SK-N-SH (cell line): Measurements from ENCODE around the gene ADPRH. TPM values are rescaled to one million over a fixed set of nuclear protein-coding genes. Genes with fewer than 3 reads are reported as not detected.

ENCODE experiments used
- CTCF ChIA-PET: fragments of 300-600, 350-600 bp; formaldehyde crosslinking; extraction: SDS; loops from one replicate; lab custom pipeline; 2021; lab: Yijun Ruan, JAX
- POLR2A ChIA-PET: fragments of 350-600 bp; sonication (Branson Sonifier 250); formaldehyde crosslinking; extraction: SDS; loops from one replicate; lab custom pipeline; 2020; ENCODE audit warnings: antibody characterized with exemption, inconsistent platforms; lab: Yijun Ruan, JAX
- DNase-seq: peaks from one replicate; pipeline ENCODE4 v3.0.0; 2012
- H2AFZ ChIP-seq: fragments of 200-600 bp; sonication (generic); 2 replicates; pipeline ENCODE4 v1.8.1; 2016; ENCODE audit warnings: antibody characterized with exemption, mild to moderate bottlenecking, low read depth
- H3F3A ChIP-seq: fragments of 200-600 bp; sonication (generic); replicated peaks from 2 replicates; pipeline ENCODE3; 2016; ENCODE audit warnings: antibody characterized with exemption, mild to moderate bottlenecking; ENCODE audit not compliant: insufficient read depth
- H3K27ac ChIP-seq, 2 experiments: fragments of 200-500 bp in 1 of 2; fragments of 200-600 bp in 1 of 2; sonication (Bioruptor generic) in 1 of 2; sonication (generic), shearing (Covaris generic) in 1 of 2; 2 replicates each; pipeline versions ENCODE4 v1.5.1 to v1.6.1; 2014 to 2016; ENCODE audit warnings: low read depth in 2 of 2, inconsistent platforms in 1 of 2, low read length in 1 of 2, mild to moderate bottlenecking in 1 of 2, mixed read lengths in 1 of 2
- H3K27me3 ChIP-seq: fragments of 200-600 bp; sonication (generic), shearing (Covaris generic); 2 replicates; pipeline ENCODE4 v1.6.1; 2016; ENCODE audit warnings: mixed run types; ENCODE audit not compliant: insufficient read depth
- H3K36me3 ChIP-seq, 2 experiments: fragments of 200-500 bp in 1 of 2; fragments of 200-600 bp in 1 of 2; sonication (Bioruptor generic) in 1 of 2; sonication (generic) in 1 of 2; replicated peaks in 1 of 2; 2 replicates each; pipeline versions ENCODE3 to v1.5.1; 2014 to 2016; ENCODE audit warnings: low read length in 1 of 2, mild to moderate bottlenecking in 1 of 2; ENCODE audit not compliant: insufficient read depth in 2 of 2, control insufficient read depth in 1 of 2
- H3K4me1 ChIP-seq, 2 experiments: fragments of 200-500 bp in 1 of 2; fragments of 200-600 bp in 1 of 2; sonication (Bioruptor generic) in 1 of 2; sonication (generic), shearing (Covaris generic) in 1 of 2; 2 replicates each; pipeline versions ENCODE4 v1.5.1 to v1.6.1; 2014 to 2016; ENCODE audit warnings: low read depth in 1 of 2, low read length in 1 of 2, mixed run types in 1 of 2; ENCODE audit not compliant: insufficient read depth in 2 of 2, control insufficient read depth in 1 of 2
- H3K4me2 ChIP-seq: fragments of 200-600 bp; sonication (generic), shearing (Covaris generic); 2 replicates; pipeline ENCODE4 v1.6.1; 2017; ENCODE audit warnings: mixed run types
- H3K4me3 ChIP-seq, 2 experiments: fragments of 200-500 bp in 1 of 2; fragments of 200-600 bp in 1 of 2; sonication (Bioruptor generic) in 1 of 2; sonication (generic), shearing (Covaris generic) in 1 of 2; 2 replicates each; pipeline versions ENCODE4 v1.5.1 to v1.8.1; 2014 to 2016; ENCODE audit warnings: low read depth in 2 of 2, inconsistent platforms in 1 of 2, low read length in 1 of 2, mild to moderate bottlenecking in 1 of 2, mixed read lengths in 1 of 2, moderate library complexity in 1 of 2
- H3K79me2 ChIP-seq: fragments of 200-600 bp; sonication (generic); 2 replicates; pipeline ENCODE4 v1.8.1; 2017; ENCODE audit warnings: mild to moderate bottlenecking; ENCODE audit not compliant: insufficient read depth
- H3K9ac ChIP-seq: fragments of 200-600 bp; sonication (generic); 2 replicates; pipeline ENCODE4 v1.6.1; 2017; ENCODE audit warnings: mixed run types
- H3K9me2 ChIP-seq: fragments of 200-600 bp; sonication (generic); 2 replicates; pipeline ENCODE4 v1.6.1; 2017; ENCODE audit warnings: mixed run types
- H3K9me3 ChIP-seq: fragments of 200-600 bp; sonication (generic); 2 replicates; pipeline ENCODE4 v1.6.1; 2017; ENCODE audit warnings: mixed run types, mild to moderate bottlenecking, moderate library complexity
- H4K20me1 ChIP-seq: fragments of 200-600 bp; sonication (generic); 2 replicates; pipeline ENCODE4 v1.6.1; 2017; ENCODE audit warnings: mild to moderate bottlenecking, mixed run types; ENCODE audit not compliant: insufficient read depth
- CHD2 ChIP-seq: fragments of 150-350 bp; IDR thresholded peaks from 2 replicates; pipeline ENCODE4 v1.6.1; 2018; ENCODE audit warnings: low read length; ENCODE audit not compliant: partially characterized antibody
- EP300 ChIP-seq, 2 experiments: IDR thresholded peaks; 2 replicates each; pipeline versions ENCODE4 v1.4.0 to v1.6.1; 2012; ENCODE audit warnings: borderline replicate concordance in 1 of 2, low read depth in 1 of 2, low read length in 1 of 2
- FOSL2 ChIP-seq: IDR thresholded peaks from 2 replicates; pipeline ENCODE4 v1.4.0; 2012; ENCODE audit warnings: low read depth, mild to moderate bottlenecking, moderate library complexity, borderline replicate concordance
- FOXJ3 ChIP-seq: sonication (generic); formaldehyde crosslinking; IDR thresholded peaks from 2 replicates; pipeline ENCODE4 v1.5.1; 2020; ENCODE audit warnings: mild to moderate bottlenecking, missing genetic modification reagents
- FOXM1 ChIP-seq: IDR thresholded peaks from 2 replicates; pipeline ENCODE4 v1.4.0; 2012; ENCODE audit warnings: low read depth, mild to moderate bottlenecking
- GATA2 ChIP-seq: sonication (generic); formaldehyde crosslinking; IDR thresholded peaks from 2 replicates; pipeline ENCODE4 v1.5.0; 2020; ENCODE audit warnings: mild to moderate bottlenecking, missing genetic modification reagents
- JUND ChIP-seq: IDR thresholded peaks from 2 replicates; pipeline ENCODE4 v1.4.0; 2012
- MEF2A ChIP-seq: IDR thresholded peaks from 2 replicates; pipeline ENCODE4 v1.4.0; 2012; ENCODE audit warnings: low read depth, borderline replicate concordance
- MXI1 ChIP-seq: IDR thresholded peaks from 2 replicates; pipeline ENCODE4 v1.6.1; 2012; ENCODE audit warnings: mild to moderate bottlenecking, low read depth, low read length, improper control_type of control experiment
- POLR2AphosphoS5 ChIP-seq: IDR thresholded peaks from 2 replicates; pipeline ENCODE4 v1.6.1; 2012; ENCODE audit warnings: low read depth, low read length
- RFX5 ChIP-seq: IDR thresholded peaks from 2 replicates; pipeline ENCODE4 v1.6.1; 2012; ENCODE audit warnings: mild to moderate bottlenecking, improper control_type of control experiment, low read length
- TAF1 ChIP-seq: IDR thresholded peaks from 2 replicates; pipeline ENCODE4 v1.6.1; 2012; ENCODE audit warnings: low read depth, mild to moderate bottlenecking, low read length, moderate library complexity, borderline replicate concordance
- TCF12 ChIP-seq: IDR thresholded peaks from 2 replicates; pipeline ENCODE4 v1.4.0; 2012
- TEAD4 ChIP-seq: IDR thresholded peaks from 2 replicates; pipeline ENCODE4 v1.4.0; 2012; ENCODE audit warnings: mild to moderate bottlenecking, borderline replicate concordance; ENCODE audit not compliant: insufficient read depth
- USF2 ChIP-seq: fragments of 150-350 bp; IDR thresholded peaks from 2 replicates; pipeline ENCODE4 v1.6.1; 2017; ENCODE audit warnings: antibody characterized with exemption, low read length, low read depth, borderline replicate concordance
- WGBS: methylation state at CpG from one replicate; pipeline ENCODE4 v1.1.6; 2017; ENCODE audit warnings: low lambda C conversion rate; 5-methylcytosine and 5-hydroxymethylcytosine counted together
- polyA plus RNA-seq, 3 experiments: library from polyadenylated mRNA; depleted of rRNA; stranded (reverse); fragments of >200 nt; gene quantifications; 2 replicates each; pipeline ENCODE4 v1.2.3, GENCODE V29; 2012
- TF ChIP-seq, protein P1 (sequence below): IDR thresholded peaks from 2 replicates; pipeline ENCODE4 v1.4.0; 2012; ENCODE audit warnings: low read depth, borderline replicate concordance
- TF ChIP-seq, protein P2 (sequence below): fragments of 200-600 bp; sonication (generic); IDR thresholded peaks from 2 replicates; pipeline ENCODE4 v1.6.1; 2017; ENCODE audit warnings: antibody characterized with exemption, mild to moderate bottlenecking, moderate library complexity
- TF ChIP-seq, protein P3 (sequence below): IDR thresholded peaks from 2 replicates; pipeline ENCODE4; 2012

ADPRH gene
- polyA plus RNA-seq, 1 of the 3 experiments (the other 2 are of a cell fraction): not detected

DNA sequence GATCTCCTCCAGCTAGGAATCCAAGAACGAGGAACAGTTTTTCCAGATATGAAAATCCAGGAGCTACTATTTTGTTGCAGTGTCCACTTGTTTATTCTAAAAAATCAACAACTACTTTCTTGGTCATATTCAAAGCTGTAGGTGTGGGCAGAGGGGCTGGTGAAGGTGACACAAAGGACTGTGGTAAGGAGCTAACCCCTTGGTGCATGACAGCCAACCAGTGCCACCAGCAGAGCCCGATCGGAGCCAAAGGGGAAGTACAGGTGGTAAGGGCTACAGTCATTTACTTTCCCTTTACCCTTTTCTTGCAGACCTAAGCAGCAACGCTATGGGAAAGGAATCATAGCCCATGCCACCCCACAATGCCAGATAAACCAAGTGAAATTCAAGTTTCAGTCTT lies 49.1 kb downstream of the ADPRH start:
- H3K79me2 ChIP-seq: no peaks in the 10 kb centered on the region
- 89% methylated on average over 4 of the region's 4 CpGs for WGBS
- TF ChIP-seq CHD2 (no peak), EP300 (IDR thresholded peaks at IDR 0.05; ENCODE audit: borderline replicate concordance in 1 of 2, low read depth in 1 of 2, low read length in 1 of 2) (no peak), POLR2AphosphoS5 (no peak), FOXM1 (no peak), MEF2A (no peak), FOXJ3 (CRISPR knock-in tag) (no peak), USF2 (no peak), TCF12 (no peak), GATA2 (CRISPR knock-in tag) (no peak), FOSL2 (no peak), TAF1 (no peak), RFX5 (no peak), JUND (no peak), MXI1 (no peak), TEAD4 (no peak)
- TF ChIP-seq, protein P1, sequence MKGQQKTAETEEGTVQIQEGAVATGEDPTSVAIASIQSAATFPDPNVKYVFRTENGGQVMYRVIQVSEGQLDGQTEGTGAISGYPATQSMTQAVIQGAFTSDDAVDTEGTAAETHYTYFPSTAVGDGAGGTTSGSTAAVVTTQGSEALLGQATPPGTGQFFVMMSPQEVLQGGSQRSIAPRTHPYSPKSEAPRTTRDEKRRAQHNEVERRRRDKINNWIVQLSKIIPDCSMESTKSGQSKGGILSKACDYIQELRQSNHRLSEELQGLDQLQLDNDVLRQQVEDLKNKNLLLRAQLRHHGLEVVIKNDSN: no peak
- TF ChIP-seq, protein P2, sequence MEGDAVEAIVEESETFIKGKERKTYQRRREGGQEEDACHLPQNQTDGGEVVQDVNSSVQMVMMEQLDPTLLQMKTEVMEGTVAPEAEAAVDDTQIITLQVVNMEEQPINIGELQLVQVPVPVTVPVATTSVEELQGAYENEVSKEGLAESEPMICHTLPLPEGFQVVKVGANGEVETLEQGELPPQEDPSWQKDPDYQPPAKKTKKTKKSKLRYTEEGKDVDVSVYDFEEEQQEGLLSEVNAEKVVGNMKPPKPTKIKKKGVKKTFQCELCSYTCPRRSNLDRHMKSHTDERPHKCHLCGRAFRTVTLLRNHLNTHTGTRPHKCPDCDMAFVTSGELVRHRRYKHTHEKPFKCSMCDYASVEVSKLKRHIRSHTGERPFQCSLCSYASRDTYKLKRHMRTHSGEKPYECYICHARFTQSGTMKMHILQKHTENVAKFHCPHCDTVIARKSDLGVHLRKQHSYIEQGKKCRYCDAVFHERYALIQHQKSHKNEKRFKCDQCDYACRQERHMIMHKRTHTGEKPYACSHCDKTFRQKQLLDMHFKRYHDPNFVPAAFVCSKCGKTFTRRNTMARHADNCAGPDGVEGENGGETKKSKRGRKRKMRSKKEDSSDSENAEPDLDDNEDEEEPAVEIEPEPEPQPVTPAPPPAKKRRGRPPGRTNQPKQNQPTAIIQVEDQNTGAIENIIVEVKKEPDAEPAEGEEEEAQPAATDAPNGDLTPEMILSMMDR: no peak
- TF ChIP-seq, protein P3, sequence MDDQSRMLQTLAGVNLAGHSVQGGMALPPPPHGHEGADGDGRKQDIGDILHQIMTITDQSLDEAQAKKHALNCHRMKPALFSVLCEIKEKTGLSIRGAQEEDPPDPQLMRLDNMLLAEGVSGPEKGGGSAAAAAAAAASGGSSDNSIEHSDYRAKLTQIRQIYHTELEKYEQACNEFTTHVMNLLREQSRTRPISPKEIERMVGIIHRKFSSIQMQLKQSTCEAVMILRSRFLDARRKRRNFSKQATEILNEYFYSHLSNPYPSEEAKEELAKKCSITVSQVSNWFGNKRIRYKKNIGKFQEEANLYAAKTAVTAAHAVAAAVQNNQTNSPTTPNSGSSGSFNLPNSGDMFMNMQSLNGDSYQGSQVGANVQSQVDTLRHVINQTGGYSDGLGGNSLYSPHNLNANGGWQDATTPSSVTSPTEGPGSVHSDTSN: no peak
- peaks cover 5 to 19% of the 10 kb centered on the region in 2 experiments; a peak in 3 of 4 replicates for H3K4me1 ChIP-seq
- ChIA-PET CTCF (interaction anchor here (1.0 kb wide), 1 partner anchor 62 kb away, joined by 3 read pairs; no protein-coding TSS in a partner anchor), POLR2A (no interaction called here)
- no peaks in the 10 kb centered on the region for H3K27me3 ChIP-seq
- no peaks in the 10 kb centered on the region for H3K9me3 ChIP-seq
- no peak overlapping the region for H2AFZ ChIP-seq
- no peak overlapping the region for H3K9ac ChIP-seq
- DNase-seq: no peak
- no peak overlapping the region for H3K4me2 ChIP-seq
- H3F3A ChIP-seq: no peaks in the 10 kb centered on the region
- no peaks in the 10 kb centered on the region for H4K20me1 ChIP-seq
- no peaks in the 10 kb centered on the region for H3K36me3 ChIP-seq
- H3K9me2 ChIP-seq: no peaks in the 10 kb centered on the region
- H3K27ac ChIP-seq: no peak overlapping the region
- no peak overlapping the region for H3K4me3 ChIP-seq
